Subcutaneous adipose tissue (tissue), 4 donors: ENCODE data around the gene SPAST. TPM values are rescaled to one million over a fixed set of nuclear protein-coding genes. Genes with fewer than 3 reads are reported as not detected.

Experiments
- total RNA-seq, 4 donors: library from RNA; depleted of rRNA; stranded (reverse); fragments of >200 nt; gene quantifications; one replicate each; pipeline ENCODE4 v1.1.0, GENCODE V29; 2016
- TF ChIP-seq, protein P1 (sequence below): fragments of 450-650 bp; IDR thresholded peaks from one replicate; pipeline ENCODE4 v1.5.1; 2016; ENCODE audit warnings: low read depth, mild to moderate bottlenecking, control low read depth, antibody characterized with exemption, moderate library complexity

The SPAST gene
- total RNA-seq, 4 donors from 2014 or later, result 15.3 to 26.9 (median 21.2) TPM

GRCh38 chr2:32118055-32118454 lies 54.7 kb downstream of the SPAST start:
- TF ChIP-seq, protein P1, sequence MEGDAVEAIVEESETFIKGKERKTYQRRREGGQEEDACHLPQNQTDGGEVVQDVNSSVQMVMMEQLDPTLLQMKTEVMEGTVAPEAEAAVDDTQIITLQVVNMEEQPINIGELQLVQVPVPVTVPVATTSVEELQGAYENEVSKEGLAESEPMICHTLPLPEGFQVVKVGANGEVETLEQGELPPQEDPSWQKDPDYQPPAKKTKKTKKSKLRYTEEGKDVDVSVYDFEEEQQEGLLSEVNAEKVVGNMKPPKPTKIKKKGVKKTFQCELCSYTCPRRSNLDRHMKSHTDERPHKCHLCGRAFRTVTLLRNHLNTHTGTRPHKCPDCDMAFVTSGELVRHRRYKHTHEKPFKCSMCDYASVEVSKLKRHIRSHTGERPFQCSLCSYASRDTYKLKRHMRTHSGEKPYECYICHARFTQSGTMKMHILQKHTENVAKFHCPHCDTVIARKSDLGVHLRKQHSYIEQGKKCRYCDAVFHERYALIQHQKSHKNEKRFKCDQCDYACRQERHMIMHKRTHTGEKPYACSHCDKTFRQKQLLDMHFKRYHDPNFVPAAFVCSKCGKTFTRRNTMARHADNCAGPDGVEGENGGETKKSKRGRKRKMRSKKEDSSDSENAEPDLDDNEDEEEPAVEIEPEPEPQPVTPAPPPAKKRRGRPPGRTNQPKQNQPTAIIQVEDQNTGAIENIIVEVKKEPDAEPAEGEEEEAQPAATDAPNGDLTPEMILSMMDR, result no peak

- TF ChIP-seq, protein P1, result no peak
Measured at GRCh38 chr2:32119161-32119560, 55.8 kb downstream of the SPAST start.

DNA sequence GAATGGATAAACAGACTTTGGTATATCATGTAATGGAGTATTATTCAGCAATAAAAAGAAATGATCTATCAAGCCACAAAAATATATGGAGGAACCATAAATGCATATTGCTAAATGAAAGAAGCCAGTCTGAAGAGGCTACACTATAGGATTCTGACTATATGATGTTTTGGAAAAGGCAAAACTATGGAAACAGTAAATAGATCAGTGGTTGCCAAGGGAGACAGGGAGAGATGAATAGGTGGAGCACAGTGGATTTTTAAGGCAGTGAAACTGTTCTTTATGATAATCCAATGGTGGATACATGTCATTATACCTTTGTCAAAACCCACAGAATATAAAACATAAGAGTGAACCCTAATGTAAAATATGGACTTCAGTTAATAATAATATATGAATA lies 61.3 kb downstream of the SPAST start:
- TF ChIP-seq, protein P1, result no peak

- TF ChIP-seq, protein P1, result no peak
Measured at GRCh38 chr2:32128636-32129035, 65.3 kb downstream of the SPAST start.

DNA sequence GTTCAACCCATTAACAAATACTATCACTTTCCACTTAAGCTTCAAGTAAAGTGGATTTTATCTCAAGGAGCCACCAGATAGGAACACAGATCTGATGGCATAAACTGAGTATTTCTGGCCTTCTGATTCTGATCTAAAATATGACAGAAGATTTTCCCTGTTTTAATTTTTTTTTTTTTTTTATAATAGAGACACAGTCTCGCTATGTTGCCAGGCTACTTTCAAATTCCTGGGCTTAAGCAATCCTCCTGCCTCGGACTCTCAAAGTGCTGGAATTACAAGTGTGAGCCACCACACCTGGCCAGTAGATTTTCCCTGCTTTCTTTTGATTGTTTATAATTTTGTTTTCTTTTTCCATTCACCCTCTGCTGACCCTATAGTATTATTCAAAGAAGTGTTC lies 65.7 kb downstream of the SPAST start:
- TF ChIP-seq, protein P1, result no peak

GRCh38 chr2:32135409-32135808 lies 72.1 kb downstream of the SPAST start:
- TF ChIP-seq, protein P1, result no peak

- TF ChIP-seq, protein P1, result no peak
Measured at GRCh38 chr2:32136097-32136496, 72.7 kb downstream of the SPAST start.

DNA sequence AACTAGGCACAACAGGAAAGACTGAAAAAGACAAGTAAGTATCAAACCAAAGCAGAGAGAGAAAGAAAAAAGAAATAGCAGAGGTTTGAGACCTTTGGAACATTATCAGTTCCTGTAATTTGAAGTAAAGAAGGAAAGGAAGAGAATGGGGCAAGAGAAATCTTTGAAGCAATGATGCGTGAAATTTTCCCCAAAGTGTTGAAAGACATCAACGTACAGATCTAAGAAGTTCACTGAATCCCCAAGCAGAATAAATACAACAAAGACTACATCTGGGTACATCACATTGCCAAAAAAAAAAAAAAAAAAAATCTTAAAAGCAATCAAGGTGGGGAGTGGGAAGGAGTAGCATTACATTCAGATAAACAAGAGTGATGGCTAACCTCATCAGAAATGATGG lies 96.3 kb downstream of the SPAST start:
- TF ChIP-seq, protein P1, result no peak
